ENCODE data around the gene TMEM209.

DNA sequence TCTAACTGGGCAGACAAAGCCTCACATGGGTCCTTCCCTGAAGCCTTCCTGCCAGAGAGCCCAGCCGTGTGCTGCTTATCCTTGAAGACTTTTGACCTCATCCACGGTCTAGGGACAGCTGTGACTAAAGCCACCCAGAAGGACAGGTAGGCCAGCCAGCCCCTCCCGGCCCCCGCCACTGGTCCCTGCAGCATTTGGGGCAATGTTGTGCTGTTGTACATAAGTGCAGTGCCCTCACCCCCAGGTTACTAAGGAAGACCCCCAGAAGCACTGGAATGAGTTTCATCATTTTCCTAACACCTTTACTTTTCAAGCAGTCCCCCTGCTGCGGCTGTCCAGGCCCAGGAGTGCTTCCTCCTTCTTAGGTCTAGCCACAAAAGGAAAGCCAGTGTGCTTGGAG is 43.0 kb downstream of the TMEM209 start:
- TF ChIP-seq POLR2AphosphoS5 (IDR thresholded peaks at IDR 0.05; ENCODE audit: borderline replicate concordance, low read depth, low read length) (no peak), EZH2 (IDR thresholded peaks at IDR 0.05) (no peak)

All from SK-N-MC (cell line).